GM18909 (cell line): ENCODE results near the gene RARRES2.
A peak's percentile ranks its signal among the peaks of the same experiment; 100 is the strongest.
"Not testable (repeated sequence)": the region's sequence is repeated elsewhere in the genome, so short reads cannot be mapped to it uniquely, and the experiment has no call there.

ENCODE experiments used
- ATAC-seq: cut with Tn5 transposase; IDR thresholded peaks from one replicate; pipeline ENCODE4 v1.9.1; 2021; ENCODE audit warnings: mild to moderate bottlenecking; ENCODE audit not compliant: unreplicated experiment, poor library complexity

RARRES2 gene

DNA sequence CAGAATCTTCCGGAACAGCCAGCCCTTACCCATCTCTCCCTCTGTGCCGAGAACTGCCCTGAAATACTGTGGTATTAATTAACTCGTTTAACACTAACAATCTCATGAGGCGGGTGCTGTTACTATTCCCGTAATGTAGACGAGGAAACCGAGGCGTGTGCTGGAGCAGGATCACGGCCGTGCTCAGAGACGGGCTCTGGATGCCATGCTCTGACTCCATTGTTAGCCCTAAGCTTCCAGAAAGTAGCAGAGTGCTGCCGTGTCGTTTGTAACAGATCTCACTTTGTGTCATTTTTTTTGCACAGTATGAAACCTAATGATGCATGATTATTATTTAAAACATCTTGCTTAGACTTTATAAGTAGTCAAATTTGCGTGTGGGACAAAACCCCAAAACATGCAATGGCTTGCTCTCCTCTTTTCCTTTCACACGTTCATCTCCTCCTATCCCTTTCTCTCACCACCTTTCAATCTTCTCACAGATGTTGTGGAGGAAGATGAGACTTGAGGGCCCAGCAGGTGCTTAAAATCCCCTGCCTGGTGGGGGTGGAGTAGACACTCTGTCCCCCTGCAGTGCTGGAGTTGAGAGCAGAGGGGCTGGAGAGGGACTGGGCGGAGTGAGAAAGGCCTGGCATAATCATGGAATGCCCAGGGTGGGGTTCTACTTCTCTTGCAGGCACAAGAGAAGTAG is 17.6 kb downstream of the RARRES2 start:
- ATAC-seq, result no peak

DNA sequence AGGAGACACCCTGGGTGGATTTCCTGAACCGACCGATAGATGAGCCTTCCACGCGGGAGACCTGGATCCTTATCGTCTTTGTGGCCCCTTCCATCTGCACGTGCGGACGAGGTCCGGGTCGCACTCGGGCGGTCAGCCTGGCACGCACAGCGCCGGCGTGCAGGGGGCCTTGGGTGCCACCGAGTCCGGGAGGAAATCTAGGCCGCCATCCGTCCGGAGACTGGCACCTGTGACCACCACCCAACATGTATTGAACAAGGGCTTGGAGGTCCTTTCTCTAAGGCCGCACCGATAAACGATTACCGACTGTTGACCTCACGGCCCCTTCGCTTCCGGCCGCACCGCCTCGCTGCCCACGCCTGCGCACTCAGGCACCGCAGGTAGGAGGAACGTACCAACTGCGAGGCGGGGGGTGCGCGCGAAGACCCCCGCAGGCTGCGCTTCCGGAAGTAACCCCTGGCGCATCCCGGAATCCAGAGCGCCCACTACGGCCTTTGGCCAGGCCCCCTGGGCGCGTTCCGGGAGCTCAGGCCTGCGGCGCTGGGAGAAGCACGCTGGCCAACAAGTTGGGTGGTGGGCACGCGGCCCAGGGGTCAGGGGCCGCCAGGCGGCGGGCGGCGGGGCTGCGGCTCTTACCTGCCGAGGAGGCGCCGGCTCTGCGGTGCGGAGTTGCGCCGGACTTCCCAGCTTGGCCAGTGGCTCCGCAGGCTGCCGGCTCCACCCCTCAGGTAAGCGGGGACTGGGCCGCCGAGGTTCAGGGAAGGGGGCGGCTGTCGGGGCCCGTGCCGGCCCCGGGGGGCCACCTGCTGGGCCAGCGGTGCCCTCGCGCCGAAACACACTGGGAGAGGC is 18.4 kb downstream of the RARRES2 start, which contains the start of the genes ACTR3C and LRRC61:
ACTR3C (minus strand) TSS at position 713 of the 849 bp plus-strand sequence. CDS start 28,249 bp downstream, outside the sequence.
LRRC61 (plus strand) TSS at position 523 of the 849 bp plus-strand sequence. CDS start 13,507 bp downstream, outside the sequence.
- ATAC-seq, result peak; percentile 64

DNA sequence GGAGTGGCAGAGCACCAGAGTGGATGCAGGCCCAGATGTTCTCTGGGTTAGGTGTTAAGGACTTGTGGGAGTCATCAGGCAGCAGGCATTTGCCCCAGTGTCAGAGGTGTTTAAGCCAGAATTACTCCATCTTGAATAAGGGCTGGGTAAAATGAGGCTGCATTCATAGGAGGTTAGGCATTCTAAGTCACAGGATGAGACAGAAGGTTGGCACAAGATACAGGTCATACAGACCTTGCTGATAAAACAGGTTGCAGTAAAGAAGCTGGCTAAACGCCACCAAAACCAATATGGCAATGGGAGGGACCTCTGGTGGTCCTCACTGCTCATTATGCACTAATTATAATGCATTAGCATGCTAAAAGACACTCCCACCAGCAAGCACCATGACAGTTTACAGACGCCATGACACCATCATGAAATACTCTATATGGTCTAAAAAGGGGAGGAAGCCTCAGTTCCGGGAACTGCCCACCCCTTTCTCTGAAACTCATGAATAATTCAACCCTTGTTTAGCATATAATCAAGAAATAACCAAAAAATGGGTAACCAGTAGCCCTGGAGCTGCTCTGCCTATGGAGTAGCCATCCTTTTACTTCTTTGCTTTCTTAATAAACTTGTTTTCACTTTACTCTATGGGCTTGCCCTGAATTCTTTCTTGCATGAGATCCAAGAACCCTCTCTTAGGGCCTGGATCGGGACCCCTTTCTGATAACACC is 19.2 kb downstream of the RARRES2 start:
- no peak for ATAC-seq

DNA sequence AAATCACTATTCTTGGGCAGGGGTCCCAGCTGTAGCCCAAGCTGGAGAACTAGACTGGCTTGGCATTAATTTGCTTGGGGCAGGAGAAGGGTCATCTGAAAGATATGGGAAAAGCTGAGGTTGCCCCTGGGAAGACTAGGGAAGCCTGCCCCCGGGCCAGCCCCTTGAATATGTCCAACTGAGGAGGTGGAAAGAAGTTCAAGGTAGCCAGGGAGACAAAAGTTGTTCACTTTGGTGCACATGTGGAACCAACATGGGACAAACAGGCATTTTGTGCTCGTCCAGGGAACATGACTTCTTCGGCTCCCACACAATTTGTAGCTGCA is 19.7 kb downstream of the RARRES2 start:
- ATAC-seq, result no peak

DNA sequence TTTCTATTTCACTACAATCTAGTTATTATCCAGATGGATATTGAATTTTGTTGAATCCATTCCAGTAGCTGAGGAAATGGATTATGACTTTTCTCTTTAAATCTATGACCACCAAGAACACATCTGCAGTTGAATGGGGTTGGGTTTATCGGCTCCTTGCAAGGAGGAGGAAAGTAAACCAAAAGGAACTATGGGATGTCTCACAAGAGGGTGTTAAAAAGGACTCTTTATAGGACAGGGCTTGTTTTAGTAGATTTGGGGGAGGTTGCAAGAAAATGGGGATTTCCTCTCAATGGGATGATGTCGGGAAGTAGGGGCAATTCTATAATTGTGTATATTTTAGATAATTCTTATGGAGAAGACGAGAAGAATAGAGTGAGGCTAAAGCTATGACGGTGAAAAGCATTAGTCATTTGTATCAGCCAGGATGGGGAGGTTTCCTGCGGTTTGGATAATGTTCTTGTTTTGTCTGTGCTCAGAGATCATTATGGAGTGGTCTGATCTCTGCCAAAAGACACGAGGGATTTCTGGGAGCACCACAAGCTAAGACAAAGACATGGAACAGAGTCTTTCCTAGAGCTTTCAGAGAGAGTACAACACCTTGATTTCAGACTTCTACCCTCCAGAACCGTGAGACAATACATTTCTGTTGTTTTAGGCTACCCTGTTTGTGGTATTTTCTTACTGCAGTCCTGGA is 23.5 kb downstream of the RARRES2 start:
- ATAC-seq, result no peak

DNA sequence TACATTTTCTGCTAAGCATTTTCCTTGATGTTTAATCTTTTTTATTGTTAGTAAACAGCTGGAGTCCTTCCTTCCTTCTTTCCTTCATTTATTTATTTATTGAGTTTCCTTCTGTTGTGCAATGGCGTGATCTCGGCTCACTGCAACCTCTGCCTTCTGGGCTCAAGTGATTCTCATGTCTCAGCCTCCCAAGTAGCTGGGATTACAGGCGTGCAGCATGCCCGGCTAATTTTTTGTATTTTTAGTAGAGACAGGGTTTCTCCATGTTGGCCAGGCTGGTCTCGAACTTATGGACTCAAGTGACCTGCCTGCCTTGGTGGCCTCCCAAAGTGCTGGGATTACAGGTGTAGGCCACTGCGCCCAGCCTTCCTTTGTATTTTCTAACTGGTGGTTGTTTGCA is 24.4 kb downstream of the RARRES2 start:
- ATAC-seq, result not testable (repeated sequence)

DNA sequence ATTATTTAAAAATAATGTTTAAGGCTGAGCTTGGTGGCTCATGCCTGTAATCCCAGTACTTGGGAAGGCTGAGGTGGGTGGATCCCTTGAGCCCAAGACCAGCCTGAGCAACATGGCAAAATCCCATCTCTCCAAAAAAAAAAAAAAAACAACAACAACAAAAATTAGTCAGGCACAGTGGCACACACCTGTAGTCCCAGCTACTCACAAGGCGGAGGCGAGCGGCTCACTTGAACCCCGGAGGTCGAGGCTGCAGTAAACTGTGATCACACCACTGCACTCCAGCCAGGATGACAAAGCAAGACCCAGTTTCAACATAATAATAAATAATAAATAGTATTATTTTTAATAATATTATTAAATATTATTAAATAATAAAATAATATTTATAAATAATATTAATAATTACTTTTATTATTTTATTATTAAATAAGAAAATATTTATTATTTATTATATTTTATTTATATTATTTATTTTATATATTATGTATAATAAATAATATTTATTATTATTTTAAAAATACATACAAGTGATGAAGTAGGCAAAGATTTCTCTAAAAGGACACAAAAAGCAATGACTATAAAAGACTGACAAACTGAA is 26.7 kb downstream of the RARRES2 start:
- ATAC-seq, result no peak

DNA sequence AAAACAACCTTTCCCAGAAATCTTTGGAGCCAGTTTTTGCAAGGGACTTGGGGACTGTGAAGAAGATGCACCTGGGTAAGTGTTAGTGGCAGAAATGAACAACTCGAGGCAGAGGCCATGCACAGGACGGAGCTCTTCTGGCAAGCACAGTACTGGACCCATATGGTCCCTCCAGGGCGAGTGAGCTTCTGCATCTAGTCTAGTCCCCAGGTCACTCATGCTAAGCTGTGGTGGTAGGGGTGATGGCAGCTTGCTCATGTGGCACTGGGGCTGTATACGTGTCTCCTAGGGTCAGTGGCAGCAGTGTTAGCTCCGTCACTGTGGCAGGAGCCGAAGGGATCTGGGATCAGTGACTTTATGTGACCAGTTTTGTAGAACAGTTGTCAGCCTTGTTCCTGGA is 27.6 kb downstream of the RARRES2 start:
- no peak for ATAC-seq

DNA sequence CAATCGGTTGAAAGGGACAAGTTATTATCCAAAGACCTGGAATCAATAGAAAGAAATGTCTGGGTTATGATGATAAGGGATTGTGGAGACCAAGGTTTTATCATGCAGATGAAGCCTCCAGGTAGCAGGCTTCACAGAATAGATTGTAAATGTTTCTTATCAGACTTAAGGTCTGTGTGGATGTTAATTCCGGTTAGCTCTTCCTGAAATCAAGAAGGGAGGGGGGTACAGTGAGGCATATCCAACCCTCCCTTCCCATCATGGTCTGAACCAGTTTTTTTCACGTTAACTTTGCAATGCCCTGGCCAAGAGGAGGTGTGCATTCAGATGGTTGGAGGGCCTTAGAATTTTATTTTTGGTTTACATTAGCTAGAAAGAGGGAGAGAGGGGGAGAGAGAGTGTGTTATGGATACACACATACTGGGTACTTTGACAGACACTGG is 28.0 kb downstream of the RARRES2 start:
- ATAC-seq, result no peak

DNA sequence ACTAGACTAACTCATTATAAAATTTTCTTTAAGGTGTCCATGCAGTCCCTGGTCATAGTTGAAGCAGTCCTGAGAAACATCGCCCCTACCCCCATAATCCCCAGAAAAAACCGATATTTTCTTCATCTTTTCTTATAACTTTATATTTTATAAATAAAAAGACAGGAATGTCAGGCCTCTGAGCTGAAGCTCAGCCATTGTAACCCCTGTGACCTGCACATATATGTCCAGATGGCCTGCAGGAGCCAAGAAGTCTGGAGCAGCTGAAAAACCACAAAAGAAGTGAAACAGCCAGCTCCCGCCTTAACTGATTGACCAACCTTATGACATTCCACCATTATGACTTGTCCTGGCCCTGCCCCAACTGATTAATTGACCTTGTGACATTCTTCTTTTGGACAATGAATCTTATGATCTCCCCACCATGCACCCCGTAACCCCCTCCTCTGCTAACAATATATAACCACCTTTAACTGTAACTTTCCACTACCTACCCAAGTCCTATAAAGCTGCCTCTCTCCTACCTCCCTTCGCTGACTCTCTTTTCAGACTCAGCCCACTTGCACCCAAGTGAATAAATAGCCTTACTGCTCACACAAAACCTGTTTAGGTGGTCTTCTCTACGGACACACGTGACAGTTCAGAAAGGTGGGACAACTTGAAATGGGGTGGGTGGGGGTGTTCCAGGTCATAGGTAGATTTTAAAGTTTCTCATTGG is 28.6 kb downstream of the RARRES2 start:
- not testable (repeated sequence) for ATAC-seq

DNA sequence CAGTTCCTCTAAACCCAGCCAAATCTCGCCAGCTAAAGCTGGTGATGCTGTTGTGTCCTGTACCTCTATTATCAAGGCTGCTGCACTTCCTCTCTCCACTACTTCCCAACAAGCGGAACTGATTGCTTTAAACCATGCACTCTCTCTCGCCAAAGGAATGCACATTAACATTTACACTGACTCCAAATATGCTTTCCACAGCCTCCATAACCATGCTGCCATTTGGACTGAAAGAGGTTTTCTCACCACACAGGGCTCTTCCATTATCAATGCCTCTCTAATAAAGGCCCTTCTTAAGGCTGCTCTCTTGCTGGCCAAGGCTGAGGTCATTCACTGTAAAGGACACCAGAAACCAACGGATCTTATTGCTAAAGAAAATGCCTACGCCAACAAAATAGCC is 29.7 kb downstream of the RARRES2 start:
- ATAC-seq, result no peak

DNA sequence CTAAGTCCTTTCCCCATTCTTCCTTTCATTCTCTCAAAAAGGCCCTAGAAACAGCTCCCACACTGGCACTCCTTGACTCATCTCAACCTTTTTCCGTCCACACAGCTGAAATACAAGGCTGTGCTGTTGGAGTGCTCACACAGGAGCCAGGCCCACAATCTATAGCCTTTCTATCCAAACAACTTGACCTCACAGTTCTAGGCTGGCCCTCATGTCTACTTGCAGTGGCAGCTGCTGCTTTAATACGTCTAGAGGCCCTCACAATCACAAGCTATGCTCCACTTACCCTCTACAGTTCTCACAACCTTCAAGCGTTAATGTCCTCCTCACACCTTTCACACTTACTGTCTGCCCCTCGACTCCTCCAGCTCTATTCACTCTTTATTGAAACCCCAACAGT is 30.3 kb downstream of the RARRES2 start:
- ATAC-seq, result no peak

DNA sequence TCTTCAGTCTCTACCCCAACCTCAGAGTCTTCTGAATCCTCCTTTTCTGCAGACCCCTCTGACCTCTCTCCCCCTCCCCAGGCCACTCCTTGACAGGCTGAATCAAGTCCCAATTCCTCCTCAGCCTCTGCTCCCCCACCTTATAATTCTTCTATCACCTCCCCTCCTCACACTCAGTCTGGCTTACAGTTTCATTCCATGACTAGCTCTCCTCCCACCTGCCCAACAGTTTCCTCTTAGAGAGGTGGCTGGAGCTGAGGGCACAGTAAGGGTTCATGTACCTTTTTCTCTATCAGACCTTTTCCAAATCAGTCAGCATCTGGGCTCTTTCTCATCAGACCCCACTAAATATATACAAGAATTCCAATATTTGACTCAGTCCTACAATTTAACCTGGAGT is 32.9 kb downstream of the RARRES2 start:
- no peak for ATAC-seq

DNA sequence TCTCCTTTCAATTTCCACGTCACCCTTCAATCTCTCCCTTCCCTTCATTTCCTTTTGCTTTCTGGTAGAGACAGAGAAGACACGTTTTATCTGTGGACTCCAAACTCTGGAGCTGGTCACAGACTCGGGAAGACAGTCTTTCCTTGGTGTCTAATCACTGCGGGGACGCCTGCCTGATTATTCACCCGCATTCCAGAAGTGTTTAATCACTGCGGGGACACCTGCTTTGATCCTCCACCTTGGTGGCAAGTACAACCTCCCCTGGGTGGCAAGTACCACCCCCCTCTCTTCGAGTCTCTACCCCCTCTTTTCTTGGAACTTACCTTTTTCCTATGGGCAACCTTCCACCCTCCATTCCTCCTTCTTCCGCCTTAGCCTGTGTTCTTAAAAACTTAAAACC is 33.5 kb downstream of the RARRES2 start:
- ATAC-seq, result no peak

DNA sequence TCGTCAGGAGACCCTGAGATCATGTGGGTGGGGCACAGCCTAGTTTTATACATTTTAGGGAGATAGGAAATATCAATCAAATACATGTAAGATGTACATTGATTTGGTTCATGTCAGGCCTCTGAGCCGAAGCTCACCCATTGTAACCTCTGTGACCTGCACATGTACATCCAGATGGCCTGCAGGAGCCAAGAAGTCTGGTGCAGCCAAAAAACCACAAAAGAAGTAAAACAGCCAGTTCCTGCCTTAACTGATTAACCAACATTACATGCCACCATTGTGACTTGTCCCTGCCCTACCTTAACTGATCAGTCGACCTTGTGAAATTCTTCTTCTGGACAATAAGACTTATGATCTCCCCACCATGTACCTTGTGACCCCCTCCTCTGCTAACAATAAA is 34.3 kb downstream of the RARRES2 start:
- ATAC-seq, result no peak

DNA sequence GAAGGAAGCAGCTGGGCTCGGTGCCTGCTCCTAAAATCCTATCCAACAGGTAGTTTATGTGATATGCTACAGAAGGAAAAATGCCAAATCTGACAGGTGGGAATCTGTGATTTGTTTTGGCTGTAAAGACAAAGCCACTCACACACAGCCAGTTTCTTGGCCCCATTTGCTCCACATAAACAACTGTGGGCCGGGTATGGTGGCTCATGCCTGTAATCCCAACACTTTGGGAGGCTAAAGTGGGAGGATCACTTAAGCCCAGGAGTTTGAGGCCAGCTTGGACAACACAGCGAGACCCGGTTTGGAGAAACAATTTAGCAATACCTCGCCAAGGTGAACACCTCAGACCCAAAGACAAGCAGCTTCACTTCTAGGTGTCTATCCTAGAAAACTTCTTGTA is 35.1 kb downstream of the RARRES2 start:
- not testable (repeated sequence) for ATAC-seq

DNA sequence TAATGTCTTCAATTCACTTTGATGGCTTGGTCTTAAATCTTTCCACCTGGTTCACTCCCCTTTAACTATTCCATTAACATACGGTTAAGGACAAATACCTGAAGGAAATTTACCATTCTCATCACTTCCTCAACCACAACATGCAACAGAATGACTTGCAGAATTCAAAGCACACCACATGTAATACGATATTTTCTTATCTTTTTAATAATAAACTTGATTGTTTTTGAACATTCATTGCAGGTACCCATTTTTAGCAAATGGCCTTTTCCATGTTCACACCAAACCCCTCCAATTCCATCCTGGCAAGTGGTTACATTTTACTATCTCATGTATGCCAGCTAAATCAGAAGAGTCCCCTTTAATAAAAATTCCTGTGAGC is 35.5 kb downstream of the RARRES2 start:
- ATAC-seq, result not testable (repeated sequence)

DNA sequence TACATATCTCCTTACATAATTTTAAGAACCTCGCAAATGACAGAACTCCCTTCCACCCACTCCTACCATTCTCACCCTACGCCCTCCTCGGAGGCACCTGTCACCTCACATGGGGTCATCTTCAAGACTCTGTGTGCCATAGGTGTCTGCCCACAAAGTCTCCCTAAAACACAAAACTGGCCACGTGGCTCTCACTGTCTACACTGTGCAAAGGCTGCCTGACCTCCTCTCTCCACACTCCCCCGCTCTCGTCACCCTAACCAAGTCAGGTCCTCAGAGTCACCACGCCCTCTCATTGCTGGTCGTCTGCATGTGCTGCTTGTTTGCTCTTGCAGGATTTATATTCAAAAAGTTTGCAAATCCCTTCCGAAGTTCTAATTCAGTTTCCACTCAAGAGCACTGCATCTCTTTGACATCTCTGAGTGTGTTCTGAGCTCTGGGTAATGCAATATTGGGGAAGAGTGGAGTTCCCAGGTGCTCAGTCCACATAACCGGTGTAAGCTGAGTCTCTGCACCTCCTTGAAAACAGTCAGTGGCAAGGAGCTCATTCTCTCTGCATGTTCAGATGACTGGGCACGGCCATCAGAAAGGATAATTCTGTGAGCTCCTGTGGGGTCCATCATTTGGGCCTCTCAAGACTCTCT is 36.0 kb downstream of the RARRES2 start:
- ATAC-seq, result not testable (repeated sequence)
